Measurements from ENCODE around the gene TRIM62. TPM values are rescaled to one million over a fixed set of nuclear protein-coding genes. Genes with fewer than 3 reads are reported as not detected.

TRIM62 gene
- total RNA-seq, 2 experiments from 2014 or later: 3.6 to 3.9 TPM

DNA sequence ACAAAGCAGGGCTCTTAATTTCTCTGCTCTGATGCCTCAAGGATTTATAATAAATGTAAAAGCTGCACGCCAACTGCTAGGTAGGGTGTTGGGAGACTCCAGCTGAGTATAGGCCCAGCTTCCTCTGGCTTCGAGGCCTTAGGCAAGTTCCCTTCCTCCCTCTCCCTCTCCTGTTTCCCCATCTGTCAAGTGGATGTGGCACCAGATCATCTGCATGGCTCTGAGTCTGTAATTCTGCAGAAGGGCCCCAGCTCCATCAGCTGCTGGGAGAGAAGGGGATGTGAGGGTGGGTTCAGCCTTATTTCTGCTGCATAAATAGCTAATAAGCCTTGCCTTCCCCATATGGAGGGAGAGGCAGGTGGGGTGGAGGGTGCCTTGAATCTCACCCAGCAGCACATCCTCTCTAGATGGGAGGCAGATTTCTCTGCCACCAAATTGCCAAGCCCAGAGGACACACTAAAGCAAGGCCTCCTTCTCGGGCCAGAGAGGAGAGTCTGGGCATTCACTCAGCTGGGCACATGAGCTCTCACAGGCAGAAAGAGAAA, 3.8 kb downstream of the TRIM62 start:
- ChIA-PET CTCF (no interaction called here), POLR2A (no interaction called here)
- Mint-ChIP-seq H3K27ac (no peak overlapping the region), H3K4me1 (ENCODE audit: low read depth) (peaks cover 17% of the 10 kb centered on the region), H3K4me3 (no peak overlapping the region), H3K27me3 (peaks cover 3% of the 10 kb centered on the region), H3K36me3 (no peaks in the 10 kb centered on the region), H3K9me3 (no peaks in the 10 kb centered on the region)
- no peak for DNase-seq
- intact Hi-C loops (cut with micrococcal nuclease): no loop called here

DNA sequence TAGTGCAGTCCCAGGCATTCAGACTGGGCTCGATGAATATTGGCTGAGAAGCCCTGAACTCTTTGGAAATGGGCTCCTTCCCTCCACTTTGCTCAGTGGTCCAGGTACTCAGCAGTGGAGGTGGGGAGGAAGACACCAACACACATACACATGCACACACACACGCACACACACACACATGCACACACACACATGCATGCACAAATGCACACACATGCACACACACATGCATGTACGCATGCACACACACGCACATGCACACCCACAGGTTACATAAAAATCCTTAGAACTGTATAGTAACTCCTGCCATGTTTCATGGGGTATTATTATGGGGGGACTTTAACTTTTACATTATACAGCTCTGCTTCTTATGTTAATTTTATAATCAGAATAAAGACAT, 5.0 kb downstream of the TRIM62 start:
- ChIA-PET CTCF (no interaction called here), POLR2A (no interaction called here)
- Mint-ChIP-seq H3K27ac (no peak overlapping the region), H3K4me3 (no peak overlapping the region), H3K9me3 (no peaks in the 10 kb centered on the region), H3K27me3 (no peaks in the 10 kb centered on the region), H3K36me3 (no peaks in the 10 kb centered on the region), H3K4me1 (ENCODE audit: low read depth) (peaks cover 23% of the 10 kb centered on the region)
- no peak for DNase-seq
- intact Hi-C loops (cut with micrococcal nuclease): no loop called here

DNA sequence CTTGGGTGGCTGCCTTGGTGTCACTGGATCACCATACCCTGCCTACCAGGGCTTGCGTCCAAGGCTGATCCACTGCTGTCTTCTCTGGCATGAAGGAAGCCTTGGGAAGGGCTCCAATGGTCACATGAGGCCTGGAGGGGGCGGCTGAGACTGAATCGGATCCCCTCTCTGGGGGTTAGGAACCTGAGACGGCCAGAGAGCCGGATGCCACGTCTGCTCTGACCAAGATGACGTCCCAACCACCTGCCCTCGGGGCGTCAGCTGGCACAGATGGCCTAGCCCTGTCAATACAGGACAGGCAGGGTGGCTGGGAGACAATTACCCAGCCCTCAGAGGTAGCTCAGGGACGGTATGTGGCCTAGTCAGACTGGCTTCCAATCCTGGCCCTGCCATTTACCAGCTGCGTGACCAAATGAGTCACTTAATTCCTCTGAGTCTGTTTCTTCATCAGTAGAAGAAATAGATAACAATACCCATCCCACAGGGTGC, 5.4 kb downstream of the TRIM62 start:
- Mint-ChIP-seq H3K9me3 (no peaks in the 10 kb centered on the region), H3K27ac (no peak overlapping the region), H3K4me1 (ENCODE audit: low read depth) (peaks cover 23% of the 10 kb centered on the region), H3K36me3 (no peaks in the 10 kb centered on the region), H3K4me3 (no peak overlapping the region), H3K27me3 (no peaks in the 10 kb centered on the region)
- CTCF ChIA-PET: no interaction called here
- no peak for DNase-seq
- POLR2A ChIA-PET: no interaction called here
- intact Hi-C loops (cut with micrococcal nuclease): no loop called here

DNA sequence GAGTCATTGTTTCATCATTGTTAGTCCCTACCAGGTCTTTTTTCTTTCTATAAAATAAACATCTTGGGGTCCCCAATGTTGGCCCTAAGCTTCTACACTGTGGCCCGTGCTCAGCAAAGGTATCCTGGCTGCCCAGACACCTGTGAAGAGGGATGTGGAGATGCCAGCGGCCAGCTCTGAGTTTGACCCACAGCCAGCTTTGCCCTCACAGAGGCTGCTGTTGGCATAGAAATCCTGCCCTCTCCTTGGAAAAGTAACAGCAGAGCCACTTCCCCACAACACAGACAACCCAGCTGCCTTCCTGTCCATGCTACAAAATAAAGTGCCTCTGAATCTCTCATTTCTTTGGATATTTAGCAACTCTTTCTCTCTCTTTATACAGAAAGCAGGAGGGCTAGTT, 6.0 kb downstream of the TRIM62 start:
- no peaks in the 10 kb centered on the region for H3K36me3 Mint-ChIP-seq

DNA sequence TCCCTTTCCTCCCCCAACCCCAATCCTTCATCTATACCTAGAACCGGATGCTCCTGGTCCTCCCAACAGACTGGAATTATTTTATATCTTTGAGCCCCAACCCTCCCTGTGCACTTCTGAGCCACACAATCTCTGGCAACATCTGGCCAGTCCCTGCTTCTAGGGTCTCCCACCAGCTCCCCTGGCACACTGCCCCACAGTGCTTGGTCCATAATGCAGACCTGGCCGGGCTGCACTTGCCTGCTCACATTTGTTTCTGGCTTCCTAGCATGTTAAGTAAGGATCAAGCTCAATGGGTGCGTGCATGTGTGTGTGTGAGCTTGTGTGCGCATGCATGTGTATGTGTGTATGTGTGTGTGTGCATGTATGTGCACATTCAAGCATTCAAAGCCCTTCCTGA, 8.8 kb downstream of the TRIM62 start:
- no peak overlapping the region for H3K27ac Mint-ChIP-seq
- intact Hi-C loops (cut with micrococcal nuclease): no loop called here

More for the DNA sequence above, 6.0 kb downstream of the TRIM62 start:
- Mint-ChIP-seq H3K27ac (no peak overlapping the region), H3K4me3 (no peak overlapping the region), H3K9me3 (no peaks in the 10 kb centered on the region), H3K27me3 (no peaks in the 10 kb centered on the region), H3K4me1 (ENCODE audit: low read depth) (peaks cover 20% of the 10 kb centered on the region)
- DNase-seq: no peak
- POLR2A ChIA-PET: no interaction called here
- CTCF ChIA-PET: no interaction called here
- intact Hi-C loops (cut with micrococcal nuclease): no loop called here

DNA sequence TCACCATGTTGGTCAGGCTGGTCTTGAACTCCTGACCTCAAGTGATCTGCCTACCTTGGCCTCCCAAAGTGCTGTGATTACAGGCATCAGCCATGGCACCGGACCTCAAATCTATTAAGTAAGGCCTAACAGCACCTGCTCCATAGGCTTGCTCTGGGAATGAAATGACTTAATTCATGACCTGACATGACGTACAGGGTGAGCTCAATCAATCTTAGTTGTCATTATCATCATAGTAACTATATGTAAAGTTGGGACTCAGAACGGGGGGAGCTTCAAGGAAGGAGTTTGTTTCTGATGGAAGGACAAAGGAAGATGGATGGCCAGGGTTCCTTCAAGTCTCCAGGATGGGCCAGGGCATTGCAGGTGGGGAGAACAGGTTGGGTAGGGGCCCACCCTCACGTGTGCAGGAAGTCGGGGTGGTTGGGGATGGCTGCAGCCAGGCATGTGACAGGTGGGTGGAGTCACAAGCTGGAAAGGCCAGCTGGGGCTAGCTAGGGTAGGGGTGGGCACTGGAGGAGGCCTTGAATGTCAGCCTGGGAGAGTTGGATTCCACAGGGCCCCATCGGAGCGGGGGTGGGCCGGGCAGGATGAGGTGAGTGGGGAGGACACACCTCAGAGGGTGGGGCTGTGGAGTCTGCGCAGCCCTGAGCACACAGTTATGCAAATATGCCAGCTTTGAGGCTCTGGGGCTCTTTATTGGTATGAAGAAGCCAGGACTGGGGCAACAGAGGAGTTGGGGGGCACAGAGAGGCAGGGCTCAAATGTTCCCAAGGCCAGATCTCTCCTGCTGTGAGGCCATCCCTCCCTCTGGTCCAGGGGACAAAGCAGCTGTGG, 9.6 kb downstream of the TRIM62 start:
- peaks cover 12% of the 10 kb centered on the region for H3K4me1 Mint-ChIP-seq (ENCODE audit: low read depth)
- no peak overlapping the region for H3K4me3 Mint-ChIP-seq
- ChIA-PET POLR2A (interaction anchor here (0.6 kb wide), 1 partner anchor 116 kb away, joined by 3 read pairs; no protein-coding TSS in a partner anchor), CTCF (interaction anchor here (0.9 kb wide), 1 partner anchor 10 kb away, joined by 3 read pairs; the partner anchor contains the start of gene TRIM62)
- intact Hi-C loops (cut with micrococcal nuclease): no loop called here
- DNase-seq: no peak
- no peak overlapping the region for H3K27ac Mint-ChIP-seq
- H3K27me3 Mint-ChIP-seq: no peaks in the 10 kb centered on the region
- H3K9me3 Mint-ChIP-seq: no peaks in the 10 kb centered on the region
- H3K36me3 Mint-ChIP-seq: no peaks in the 10 kb centered on the region

More for the DNA sequence above, 8.8 kb downstream of the TRIM62 start:
- Mint-ChIP-seq H3K4me1 (ENCODE audit: low read depth) (peaks cover 12% of the 10 kb centered on the region), H3K27me3 (no peaks in the 10 kb centered on the region), H3K36me3 (no peaks in the 10 kb centered on the region), H3K4me3 (no peak overlapping the region), H3K9me3 (no peaks in the 10 kb centered on the region)
- DNase-seq: no peak
- ChIA-PET POLR2A (no interaction called here), CTCF (interaction anchor here (0.7 to 1.2 kb wide), 3 partner anchors 9 to 123 kb away, joined by 3 read pairs; partner anchors contain the start of gene TRIM62)

DNA sequence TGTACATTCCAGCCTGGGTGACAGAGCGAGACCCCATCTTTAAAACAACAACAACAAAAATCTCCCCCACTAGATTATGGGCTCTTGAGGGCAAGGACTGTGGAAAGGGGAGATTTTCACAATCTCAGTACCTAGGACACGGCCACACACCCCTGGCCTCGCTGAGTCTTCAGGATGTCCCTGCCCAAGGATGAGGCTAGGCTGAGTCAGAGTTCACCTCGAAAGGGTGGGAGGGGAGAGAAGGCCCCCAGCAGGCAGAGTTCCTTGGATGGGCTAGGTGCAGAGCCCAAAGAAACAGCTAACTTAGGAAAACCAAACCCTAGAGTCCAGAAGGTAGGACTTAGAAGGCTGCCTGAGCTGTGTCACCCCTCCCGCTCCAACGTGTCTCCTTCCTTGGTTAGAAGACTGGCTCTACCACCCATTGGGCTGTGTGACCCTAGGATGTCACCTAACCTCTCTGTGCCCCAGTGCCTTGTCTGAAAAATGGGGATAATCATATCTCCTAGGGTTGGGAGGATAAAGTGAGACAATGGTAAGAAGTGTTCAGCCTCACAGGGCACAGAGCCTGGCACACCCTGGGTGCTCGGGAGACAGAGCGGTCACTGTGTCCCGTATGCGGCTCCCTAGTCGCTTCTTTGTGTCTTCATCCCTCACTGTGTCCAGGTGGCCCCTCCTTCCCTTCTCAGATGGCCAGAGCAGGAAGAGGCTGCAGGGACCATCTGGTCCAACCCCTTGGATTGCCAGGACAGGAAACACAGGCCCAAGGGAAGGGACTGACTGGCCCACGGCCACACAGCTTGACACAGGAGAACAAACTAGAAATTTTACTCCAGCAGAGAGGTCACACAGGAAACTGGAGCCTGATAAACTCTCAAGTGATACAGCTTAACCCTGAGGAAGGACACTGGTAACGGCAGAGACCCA, 11.2 kb downstream of the TRIM62 start:
- peaks cover under 1% of the 10 kb centered on the region for H3K36me3 Mint-ChIP-seq
- CTCF ChIA-PET: no interaction called here
- no peak for DNase-seq
- intact Hi-C loops (cut with micrococcal nuclease): no loop called here
- no peaks in the 10 kb centered on the region for H3K9me3 Mint-ChIP-seq
- peaks cover 12% of the 10 kb centered on the region for H3K4me1 Mint-ChIP-seq (ENCODE audit: low read depth)
- no peak overlapping the region for H3K27ac Mint-ChIP-seq
- no peak overlapping the region for H3K4me3 Mint-ChIP-seq
- POLR2A ChIA-PET: no interaction called here
- H3K27me3 Mint-ChIP-seq: no peaks in the 10 kb centered on the region

DNA sequence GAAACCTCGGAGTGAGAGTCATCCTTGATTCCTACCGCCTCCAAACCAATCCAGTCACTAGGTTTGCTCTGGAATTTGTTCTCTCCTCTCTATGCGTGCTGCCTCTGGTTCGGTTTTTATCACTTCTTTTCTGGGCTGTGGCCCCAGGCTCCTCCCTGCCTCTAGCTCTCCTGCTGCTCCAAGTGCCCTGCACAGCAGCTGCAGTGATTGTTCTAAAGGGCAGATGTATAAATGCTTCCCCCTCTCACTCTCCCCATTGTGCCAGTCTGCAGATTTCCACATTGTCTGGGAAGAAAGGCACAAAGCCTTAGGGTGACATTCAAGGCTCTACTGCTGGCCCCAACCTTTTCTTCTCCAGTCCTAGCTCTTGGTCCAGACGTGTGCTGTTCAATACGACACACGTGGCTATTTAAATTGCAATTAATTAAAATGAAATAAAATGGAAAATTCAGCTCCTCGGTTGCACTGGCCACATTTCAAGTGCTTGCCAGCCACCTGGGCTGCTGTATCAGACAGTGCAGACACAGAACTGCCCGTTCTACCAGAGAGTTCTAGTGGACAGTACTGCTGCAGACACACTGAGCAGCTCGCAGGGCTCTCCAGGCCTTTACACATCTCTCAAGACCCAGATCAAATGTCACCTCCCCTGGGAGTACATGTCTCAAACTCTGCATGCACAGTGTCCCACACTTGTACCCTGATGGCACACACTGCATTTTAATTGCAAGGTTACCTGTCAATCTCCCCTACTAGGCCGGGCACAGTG, 12.4 kb downstream of the TRIM62 start:
- DNase-seq: no peak
- CTCF ChIA-PET: no interaction called here
- POLR2A ChIA-PET: no interaction called here
- H3K4me1 Mint-ChIP-seq (ENCODE audit: low read depth): peaks cover 12% of the 10 kb centered on the region
- H3K27ac Mint-ChIP-seq: no peak overlapping the region
- no peaks in the 10 kb centered on the region for H3K9me3 Mint-ChIP-seq
- no peaks in the 10 kb centered on the region for H3K27me3 Mint-ChIP-seq
- H3K36me3 Mint-ChIP-seq: peaks cover 4% of the 10 kb centered on the region
- no peak overlapping the region for H3K4me3 Mint-ChIP-seq
- intact Hi-C loops (cut with micrococcal nuclease): no loop called here

DNA sequence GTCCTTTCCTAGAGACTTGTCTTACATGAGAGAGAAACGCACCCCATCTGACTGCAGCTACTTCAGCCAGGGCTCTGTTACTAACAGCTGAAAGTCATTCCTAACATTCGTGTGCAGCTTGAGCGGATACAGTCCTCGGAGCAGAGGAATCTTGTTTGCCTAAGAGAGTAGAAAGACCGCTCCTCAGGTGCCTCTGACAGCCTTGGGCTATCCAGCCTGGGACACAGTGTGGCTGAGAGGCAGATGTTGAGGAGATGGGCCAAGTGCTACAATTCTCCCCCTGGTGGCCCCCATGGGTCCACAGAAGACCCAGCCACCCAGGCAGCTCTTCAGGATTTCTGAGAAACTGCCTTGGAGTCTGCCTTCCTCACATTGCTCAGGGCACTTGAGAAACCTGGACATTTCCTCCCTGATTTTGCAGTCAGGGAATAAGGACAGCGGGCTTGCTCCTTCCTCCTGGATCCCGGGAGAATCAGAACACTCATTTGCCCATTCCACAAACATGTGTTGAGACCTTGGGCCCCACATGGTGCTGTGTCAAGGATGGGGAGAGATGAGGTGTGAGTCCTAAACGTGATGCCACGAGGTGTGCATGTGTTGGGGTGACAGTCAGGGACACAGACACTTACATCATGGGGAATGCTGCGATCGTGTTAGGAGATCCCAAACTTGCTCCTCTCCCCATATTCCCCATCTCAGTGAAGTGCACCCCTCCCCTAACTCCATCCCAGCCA, 13.1 kb downstream of the TRIM62 start:
- intact Hi-C loops (cut with micrococcal nuclease): no loop called here
- POLR2A ChIA-PET: no interaction called here
- H3K27ac Mint-ChIP-seq: no peak overlapping the region
- H3K9me3 Mint-ChIP-seq: no peaks in the 10 kb centered on the region
- peaks cover 4% of the 10 kb centered on the region for H3K36me3 Mint-ChIP-seq
- no peak for DNase-seq
- peaks cover 12% of the 10 kb centered on the region for H3K4me1 Mint-ChIP-seq (ENCODE audit: low read depth)
- no peak overlapping the region for H3K4me3 Mint-ChIP-seq
- CTCF ChIA-PET: interaction anchor here (1.1 kb wide), 1 partner anchor 73 kb away, joined by 3 read pairs; no protein-coding TSS in a partner anchor
- no peaks in the 10 kb centered on the region for H3K27me3 Mint-ChIP-seq

DNA sequence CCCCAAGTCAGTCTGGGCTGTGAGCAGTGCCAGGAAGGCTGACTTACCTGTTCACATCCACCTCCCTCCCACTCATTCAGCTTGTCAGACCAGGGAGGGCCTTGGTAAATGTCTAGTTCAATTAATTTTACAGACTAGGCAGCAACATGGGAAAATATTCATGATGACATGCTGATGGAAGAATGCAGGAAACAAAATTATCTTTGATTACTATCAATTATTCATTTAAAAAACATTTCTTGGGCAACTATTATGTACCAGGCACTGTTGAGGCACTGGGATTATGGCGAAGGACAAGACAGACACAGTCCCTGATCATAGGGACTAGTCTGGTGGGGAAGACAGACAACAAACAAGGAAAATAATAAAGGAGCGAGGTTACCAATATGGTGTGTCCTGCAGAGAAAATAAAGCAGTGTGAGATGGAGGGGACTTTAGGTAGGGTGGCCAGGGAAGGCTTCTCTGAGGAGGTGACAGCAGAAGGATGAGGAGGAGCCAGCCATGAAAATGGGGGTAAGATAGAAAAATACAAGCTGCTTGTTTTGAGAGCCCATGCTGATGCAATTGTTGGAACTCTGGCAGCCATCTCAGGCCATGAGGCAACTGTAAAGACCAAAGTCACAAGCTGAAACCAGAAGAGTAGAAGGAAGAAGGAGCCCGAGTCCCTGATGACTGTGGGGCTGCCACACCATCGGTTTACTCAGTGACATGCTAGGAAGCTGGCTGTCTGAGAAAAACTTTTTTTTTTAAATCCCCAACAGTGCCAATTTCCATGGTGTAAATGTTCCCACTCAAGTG, 14.0 kb downstream of the TRIM62 start:
- Mint-ChIP-seq H3K27ac (no peak overlapping the region), H3K36me3 (peaks cover 4% of the 10 kb centered on the region), H3K27me3 (no peaks in the 10 kb centered on the region), H3K4me3 (no peak overlapping the region), H3K9me3 (no peaks in the 10 kb centered on the region), H3K4me1 (ENCODE audit: low read depth) (peaks cover 6% of the 10 kb centered on the region)
- DNase-seq: no peak
- ChIA-PET POLR2A (interaction anchor here (0.8 kb wide), 1 partner anchor 79 kb away, joined by 3 read pairs; no protein-coding TSS in a partner anchor), CTCF (interaction anchor here (1.1 kb wide), 1 partner anchor 72 kb away, joined by 3 read pairs; no protein-coding TSS in a partner anchor)
- intact Hi-C loops (cut with micrococcal nuclease): no loop called here

Data from activated CD4-positive, alpha-beta memory T cell treated with anti-CD3 and anti-CD28 coated beads for 36 hours (primary cell).